Neural progenitor cell (in vitro differentiated cells): ENCODE results near the gene CFAP161.

ENCODE experiments used
- CTCF ChIP-seq: fragments of 200-600 bp; sonication (generic); IDR thresholded peaks from 2 replicates; pipeline ENCODE4 v1.5.1; 2017; ENCODE audit warnings: antibody characterized with exemption, mild to moderate bottlenecking
- EZH2 ChIP-seq: fragments of 200-600 bp; sonication (generic); IDR thresholded peaks from 2 replicates; pipeline ENCODE4 v1.6.1; 2017; ENCODE audit warnings: antibody characterized with exemption, mild to moderate bottlenecking, moderate library complexity
- EZH2phosphoT487 ChIP-seq: fragments of 200-600 bp; sonication (generic); IDR thresholded peaks from 2 replicates; pipeline ENCODE4 v1.6.1; 2017; ENCODE audit warnings: antibody characterized with exemption

- no peak for TF ChIP-seq CTCF
- TF ChIP-seq EZH2: no peak
- TF ChIP-seq EZH2phosphoT487: no peak
Observed at GRCh38 chr15:81098349-81098748, 35.7 kb upstream of the CFAP161 start.
